ENCODE results near the gene JADE2. TPM values are rescaled to one million over a fixed set of nuclear protein-coding genes. Genes with fewer than 3 reads are reported as not detected.

The JADE2 gene
- total RNA-seq, 1 donor from 2014 or later = 30.3 TPM

DNA sequence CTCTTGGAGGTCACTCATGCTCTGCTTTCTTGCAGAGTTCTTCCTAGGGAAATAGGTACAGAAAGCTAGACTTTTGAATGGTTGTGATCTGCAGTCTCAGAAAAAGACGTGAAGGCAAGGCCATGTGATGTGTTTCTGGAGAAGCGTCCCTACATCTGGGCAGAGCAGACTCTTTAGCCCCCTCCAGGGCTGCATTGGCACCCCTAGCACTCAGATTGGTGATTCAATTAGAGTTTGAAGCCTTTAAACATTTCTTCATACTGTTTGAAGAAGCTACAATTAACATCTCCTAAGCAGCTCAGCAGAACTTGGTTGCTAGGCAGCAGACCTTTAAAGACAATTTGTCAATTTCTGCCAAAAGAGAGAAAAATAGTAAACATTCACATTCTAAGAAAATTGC lies 21.6 kb downstream of the JADE2 start:
- H3K27me3 Mint-ChIP-seq (ENCODE audit: low read depth, unreplicated experiment) = no peaks in the 10 kb centered on the region
- H3K27ac ChIP-seq (ENCODE audit: low read depth, low read length) = no peak overlapping the region
- H3K79me2 ChIP-seq (ENCODE audit: insufficient read depth, low read length) = no peaks in the 10 kb centered on the region
- peaks cover under 1% of the 10 kb centered on the region for H4K20me1 ChIP-seq (ENCODE audit: insufficient read depth, low read length)
- FAIRE-seq = no peak
- peaks cover 35% of the 10 kb centered on the region for H3K4me1 ChIP-seq (ENCODE audit: insufficient read depth, low read length)
- no peak overlapping the region for H3K27ac Mint-ChIP-seq (ENCODE audit: unreplicated experiment)
- peaks cover 12% of the 10 kb centered on the region for H3K36me3 Mint-ChIP-seq (ENCODE audit: low read depth, unreplicated experiment)
- no peak overlapping the region for H3K4me3 ChIP-seq (ENCODE audit: insufficient read depth, low read depth, low read length)
- H3K9me3 Mint-ChIP-seq (ENCODE audit: unreplicated experiment) = no peaks in the 10 kb centered on the region
- no peak overlapping the region for H2AFZ ChIP-seq (ENCODE audit: low read depth, low read length)
- no peak overlapping the region for H3K4me3 Mint-ChIP-seq (ENCODE audit: unreplicated experiment)
- H3K9ac ChIP-seq (ENCODE audit: low read length) = no peak overlapping the region
- no peaks in the 10 kb centered on the region for H3K9me3 ChIP-seq (ENCODE audit: insufficient read depth, low read depth, low read length)
- no peaks in the 10 kb centered on the region for H3K36me3 ChIP-seq (ENCODE audit: insufficient read depth, low read length)
- peaks cover 15% of the 10 kb centered on the region for H3K4me1 Mint-ChIP-seq (ENCODE audit: low read depth, unreplicated experiment)
- no peaks in the 10 kb centered on the region for H3K27me3 ChIP-seq (ENCODE audit: insufficient read depth, low read length)
- DNase-seq (ENCODE audit: low read depth) = no peak
- H3K4me2 ChIP-seq (ENCODE audit: low read length) = no peak overlapping the region
- TF ChIP-seq, protein P1, sequence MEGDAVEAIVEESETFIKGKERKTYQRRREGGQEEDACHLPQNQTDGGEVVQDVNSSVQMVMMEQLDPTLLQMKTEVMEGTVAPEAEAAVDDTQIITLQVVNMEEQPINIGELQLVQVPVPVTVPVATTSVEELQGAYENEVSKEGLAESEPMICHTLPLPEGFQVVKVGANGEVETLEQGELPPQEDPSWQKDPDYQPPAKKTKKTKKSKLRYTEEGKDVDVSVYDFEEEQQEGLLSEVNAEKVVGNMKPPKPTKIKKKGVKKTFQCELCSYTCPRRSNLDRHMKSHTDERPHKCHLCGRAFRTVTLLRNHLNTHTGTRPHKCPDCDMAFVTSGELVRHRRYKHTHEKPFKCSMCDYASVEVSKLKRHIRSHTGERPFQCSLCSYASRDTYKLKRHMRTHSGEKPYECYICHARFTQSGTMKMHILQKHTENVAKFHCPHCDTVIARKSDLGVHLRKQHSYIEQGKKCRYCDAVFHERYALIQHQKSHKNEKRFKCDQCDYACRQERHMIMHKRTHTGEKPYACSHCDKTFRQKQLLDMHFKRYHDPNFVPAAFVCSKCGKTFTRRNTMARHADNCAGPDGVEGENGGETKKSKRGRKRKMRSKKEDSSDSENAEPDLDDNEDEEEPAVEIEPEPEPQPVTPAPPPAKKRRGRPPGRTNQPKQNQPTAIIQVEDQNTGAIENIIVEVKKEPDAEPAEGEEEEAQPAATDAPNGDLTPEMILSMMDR (IDR thresholded peaks at IDR 0.05; ENCODE audit: insufficient read depth, low read depth, low read length) = no peak
- no peak for TF ChIP-seq EZH2 (IDR thresholded peaks at IDR 0.05; ENCODE audit: insufficient read depth, low read length)

DNA sequence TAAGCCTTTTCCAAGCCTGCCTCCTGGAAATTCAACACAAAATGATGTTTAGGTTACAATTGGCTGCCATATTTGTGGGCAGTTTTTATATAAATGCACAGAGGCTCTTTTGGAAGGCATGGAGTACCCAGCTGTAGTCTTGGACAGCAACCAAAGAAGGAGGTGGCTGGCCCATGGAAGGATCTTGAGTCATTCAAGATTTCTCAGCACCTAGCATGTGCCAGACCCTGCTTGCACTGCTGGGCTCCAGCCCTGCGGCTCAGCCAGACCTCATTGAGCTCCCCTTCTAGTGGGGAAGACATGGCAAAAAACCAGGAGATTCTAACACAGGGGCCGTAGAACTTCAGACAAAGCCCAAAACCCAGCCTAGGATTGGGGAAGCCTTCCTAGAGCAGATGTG lies 22.1 kb downstream of the JADE2 start:
- Histone ChIP-seq H3K4me1 (ENCODE audit: insufficient read depth, low read length) (peaks cover 37% of the 10 kb centered on the region), H3K4me2 (ENCODE audit: low read length) (no peak overlapping the region), H3K27me3 (ENCODE audit: insufficient read depth, low read length) (no peaks in the 10 kb centered on the region), H2AFZ (ENCODE audit: low read depth, low read length) (no peak overlapping the region), H3K4me3 (ENCODE audit: insufficient read depth, low read depth, low read length) (no peak overlapping the region), H3K36me3 (ENCODE audit: insufficient read depth, low read length) (no peaks in the 10 kb centered on the region), H3K9me3 (ENCODE audit: insufficient read depth, low read depth, low read length) (no peaks in the 10 kb centered on the region), H4K20me1 (ENCODE audit: insufficient read depth, low read length) (no peaks in the 10 kb centered on the region), H3K9ac (ENCODE audit: low read length) (no peak overlapping the region), H3K27ac (ENCODE audit: low read depth, low read length) (no peak overlapping the region), H3K79me2 (ENCODE audit: insufficient read depth, low read length) (no peaks in the 10 kb centered on the region)
- no peaks in the 10 kb centered on the region for H3K27me3 Mint-ChIP-seq (ENCODE audit: low read depth, unreplicated experiment)
- no peak for FAIRE-seq
- no peak overlapping the region for H3K4me3 Mint-ChIP-seq (ENCODE audit: unreplicated experiment)
- H3K36me3 Mint-ChIP-seq (ENCODE audit: low read depth, unreplicated experiment) = peaks cover 12% of the 10 kb centered on the region
- no peak overlapping the region for H3K27ac Mint-ChIP-seq (ENCODE audit: unreplicated experiment)
- no peak for TF ChIP-seq EZH2 (IDR thresholded peaks at IDR 0.05; ENCODE audit: insufficient read depth, low read length)
- TF ChIP-seq, protein P1 (IDR thresholded peaks at IDR 0.05; ENCODE audit: insufficient read depth, low read depth, low read length) = no peak
- peak; percentile 78 for DNase-seq (ENCODE audit: low read depth)
- no peaks in the 10 kb centered on the region for H3K9me3 Mint-ChIP-seq (ENCODE audit: unreplicated experiment)
- peaks cover 15% of the 10 kb centered on the region for H3K4me1 Mint-ChIP-seq (ENCODE audit: low read depth, unreplicated experiment)

DNA sequence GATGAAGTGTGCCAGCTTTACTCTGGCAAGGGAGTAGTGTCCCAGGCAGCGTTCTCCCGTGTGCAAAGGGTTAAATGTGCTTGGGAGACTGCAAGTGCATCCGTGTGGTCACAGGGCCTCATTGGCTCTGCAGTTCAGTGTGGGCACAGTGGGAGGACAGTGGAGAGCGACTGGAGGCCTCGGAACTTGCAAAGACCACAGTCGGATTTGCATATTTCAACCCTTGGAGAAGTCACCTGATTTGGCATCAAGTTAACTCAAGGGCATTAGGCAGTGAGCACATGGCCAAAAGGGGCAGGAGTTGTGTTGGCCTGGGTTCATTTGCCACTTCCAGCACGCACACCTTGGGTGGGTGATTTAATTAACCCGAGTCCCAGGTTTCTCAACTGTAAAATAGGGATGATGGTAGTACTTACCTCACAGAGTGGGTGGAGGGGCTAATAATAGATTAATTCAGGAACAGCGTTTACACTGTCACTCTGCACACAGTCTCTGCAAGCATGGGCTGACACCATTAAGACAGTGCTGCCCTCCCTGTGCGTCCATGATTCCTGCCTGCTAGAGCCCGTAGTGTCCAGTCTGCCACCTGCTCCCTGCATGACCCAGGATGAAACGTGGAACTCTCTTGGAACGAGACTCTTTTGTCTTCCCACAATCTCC lies 22.7 kb downstream of the JADE2 start:
- Mint-ChIP-seq H3K4me3 (ENCODE audit: unreplicated experiment) (no peak overlapping the region), H3K36me3 (ENCODE audit: low read depth, unreplicated experiment) (peaks cover 12% of the 10 kb centered on the region), H3K4me1 (ENCODE audit: low read depth, unreplicated experiment) (peaks cover 15% of the 10 kb centered on the region), H3K27ac (ENCODE audit: unreplicated experiment) (peak overlapping the region; percentile 27), H3K9me3 (ENCODE audit: unreplicated experiment) (no peaks in the 10 kb centered on the region), H3K27me3 (ENCODE audit: low read depth, unreplicated experiment) (no peaks in the 10 kb centered on the region)
- H4K20me1 ChIP-seq (ENCODE audit: insufficient read depth, low read length) = no peaks in the 10 kb centered on the region
- no peaks in the 10 kb centered on the region for H3K36me3 ChIP-seq (ENCODE audit: insufficient read depth, low read length)
- H2AFZ ChIP-seq (ENCODE audit: low read depth, low read length) = no peak overlapping the region
- H3K4me2 ChIP-seq (ENCODE audit: low read length) = no peak overlapping the region
- H3K9me3 ChIP-seq (ENCODE audit: insufficient read depth, low read depth, low read length) = no peaks in the 10 kb centered on the region
- H3K4me3 ChIP-seq (ENCODE audit: insufficient read depth, low read depth, low read length) = no peak overlapping the region
- H3K9ac ChIP-seq (ENCODE audit: low read length) = no peak overlapping the region
- DNase-seq (ENCODE audit: low read depth) (no peak), FAIRE-seq (no peak)
- no peak overlapping the region for H3K27ac ChIP-seq (ENCODE audit: low read depth, low read length)
- TF ChIP-seq, protein P1 (IDR thresholded peaks at IDR 0.05; ENCODE audit: insufficient read depth, low read depth, low read length) = no peak
- TF ChIP-seq EZH2 (IDR thresholded peaks at IDR 0.05; ENCODE audit: insufficient read depth, low read length) = no peak
- peaks cover 43% of the 10 kb centered on the region for H3K4me1 ChIP-seq (ENCODE audit: insufficient read depth, low read length)
- H3K27me3 ChIP-seq (ENCODE audit: insufficient read depth, low read length) = no peaks in the 10 kb centered on the region
- H3K79me2 ChIP-seq (ENCODE audit: insufficient read depth, low read length) = no peaks in the 10 kb centered on the region
